ENCODE data around the gene CSPG4.

The CSPG4 gene

DNA sequence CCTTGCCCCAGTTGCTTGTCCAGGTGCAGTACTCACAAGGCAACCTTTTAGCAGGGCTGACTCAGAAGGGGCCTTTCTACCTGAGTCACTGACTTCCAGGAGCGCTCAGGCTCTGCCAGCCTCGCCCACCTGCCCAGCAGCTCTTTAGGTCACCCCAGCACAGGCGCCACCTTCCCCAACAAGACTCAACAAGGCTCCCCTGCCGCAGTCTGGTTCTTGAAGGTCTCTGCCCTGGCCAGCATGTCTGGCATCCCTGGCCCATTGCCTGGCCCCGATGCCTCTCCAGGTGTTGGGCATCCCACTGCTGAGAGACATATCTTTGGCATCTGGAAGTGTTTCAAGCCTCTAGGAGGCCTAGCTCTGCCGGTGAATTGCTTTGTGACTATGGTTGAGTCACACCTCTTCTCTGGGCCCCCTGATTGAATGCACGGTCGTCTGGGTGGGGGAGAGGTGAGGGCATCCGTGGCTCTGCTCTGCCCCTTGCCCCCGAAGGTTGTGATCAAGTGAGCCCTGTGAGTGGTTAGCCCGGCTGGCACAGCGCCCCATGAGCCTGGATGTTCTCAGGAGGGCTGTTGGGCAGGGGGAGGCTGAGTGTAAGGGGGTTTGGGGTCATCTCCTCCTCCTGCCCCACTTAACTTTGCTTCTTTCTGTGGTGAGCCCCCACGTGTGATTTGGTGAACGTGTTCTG lies 43.3 kb downstream of the CSPG4 start:
- DNase-seq, result no peak

GRCh38 chr15:75666823-75667501 lies 45.7 kb downstream of the CSPG4 start:
- DNase-seq, result no peak

DNA sequence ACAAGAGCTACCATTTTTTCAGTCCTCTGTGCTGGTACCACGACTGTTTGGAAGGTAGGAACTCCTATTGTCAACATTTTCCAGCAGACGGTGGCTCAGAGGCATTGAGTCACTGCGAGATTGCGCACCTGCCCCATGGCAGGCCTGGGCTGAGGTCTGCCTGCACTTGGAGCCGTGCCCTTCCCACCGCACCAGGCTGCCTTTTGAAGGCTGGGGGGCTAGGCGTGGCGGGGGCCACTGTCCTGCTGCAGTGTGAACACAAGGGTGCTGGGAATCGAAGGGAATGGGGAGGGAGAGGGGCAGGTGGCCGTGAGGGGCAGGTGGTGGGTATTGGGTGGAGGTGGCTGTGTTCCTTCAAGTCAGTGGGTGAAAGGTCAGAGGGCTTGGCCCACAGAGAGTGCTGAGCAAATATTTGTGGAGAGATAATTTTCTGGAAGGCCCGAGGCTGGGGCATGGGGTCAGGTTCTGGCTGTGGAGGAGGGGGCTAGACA lies 48.7 kb downstream of the CSPG4 start:
- peak; percentile 16 for DNase-seq

- DNase-seq, result no peak
Measured at GRCh38 chr15:75662823-75663519, 49.7 kb downstream of the CSPG4 start.

DNA sequence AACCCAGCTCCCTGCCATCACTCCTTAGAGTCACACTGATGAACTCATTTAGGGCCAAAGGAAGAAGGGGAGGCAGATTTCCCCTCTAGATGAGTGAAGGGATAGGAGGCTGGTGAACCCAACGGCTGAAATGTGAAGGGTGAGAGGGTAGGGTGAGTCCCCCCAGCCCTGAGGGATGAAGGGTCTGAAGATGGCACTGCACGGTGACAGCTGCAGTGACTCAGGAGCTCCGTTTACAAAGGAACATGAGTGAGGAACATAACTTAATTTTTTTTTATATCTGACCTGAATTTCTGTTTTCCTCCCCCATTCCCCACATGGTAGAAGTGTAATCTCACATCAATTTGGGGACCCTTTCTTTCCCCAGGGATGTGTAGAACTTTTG lies 50.9 kb downstream of the CSPG4 start:
- no peak for DNase-seq

- no peak for DNase-seq
Measured at GRCh38 chr15:75661100-75661755, 51.4 kb downstream of the CSPG4 start.

DNA sequence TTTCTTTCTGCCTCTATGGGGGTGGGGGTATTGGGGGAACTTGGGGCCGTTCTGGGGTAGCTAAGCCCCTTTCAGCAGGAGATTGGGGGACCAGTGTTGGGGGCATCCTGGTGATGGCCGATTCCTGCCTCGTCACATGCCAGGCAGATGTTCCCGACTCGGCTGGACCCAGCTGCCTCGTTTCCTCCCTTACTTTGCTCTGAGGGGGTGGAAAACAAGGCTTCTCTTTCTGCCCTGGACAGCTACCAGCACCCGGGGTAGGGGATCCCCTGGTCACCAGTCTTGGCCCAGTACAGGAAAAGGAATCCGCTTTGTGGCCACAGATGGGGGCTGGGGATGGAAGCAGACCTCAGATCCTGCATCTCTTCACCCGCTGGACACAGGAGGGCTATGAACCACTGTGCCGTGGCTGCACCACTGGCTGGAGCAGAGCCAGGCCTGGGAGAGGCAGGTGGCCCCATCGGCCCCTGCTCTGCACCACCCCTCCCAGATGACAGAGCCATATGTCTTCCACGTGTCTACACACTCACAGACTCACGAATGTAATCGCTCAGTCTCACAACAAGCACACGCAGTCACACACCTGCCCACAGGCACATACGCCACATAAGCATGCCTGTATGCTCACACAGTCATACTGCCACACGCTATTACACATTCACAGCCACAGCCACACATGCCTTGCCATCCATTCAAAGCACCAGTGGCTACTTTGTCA lies 52.6 kb downstream of the CSPG4 start:
- no peak for DNase-seq

DNA sequence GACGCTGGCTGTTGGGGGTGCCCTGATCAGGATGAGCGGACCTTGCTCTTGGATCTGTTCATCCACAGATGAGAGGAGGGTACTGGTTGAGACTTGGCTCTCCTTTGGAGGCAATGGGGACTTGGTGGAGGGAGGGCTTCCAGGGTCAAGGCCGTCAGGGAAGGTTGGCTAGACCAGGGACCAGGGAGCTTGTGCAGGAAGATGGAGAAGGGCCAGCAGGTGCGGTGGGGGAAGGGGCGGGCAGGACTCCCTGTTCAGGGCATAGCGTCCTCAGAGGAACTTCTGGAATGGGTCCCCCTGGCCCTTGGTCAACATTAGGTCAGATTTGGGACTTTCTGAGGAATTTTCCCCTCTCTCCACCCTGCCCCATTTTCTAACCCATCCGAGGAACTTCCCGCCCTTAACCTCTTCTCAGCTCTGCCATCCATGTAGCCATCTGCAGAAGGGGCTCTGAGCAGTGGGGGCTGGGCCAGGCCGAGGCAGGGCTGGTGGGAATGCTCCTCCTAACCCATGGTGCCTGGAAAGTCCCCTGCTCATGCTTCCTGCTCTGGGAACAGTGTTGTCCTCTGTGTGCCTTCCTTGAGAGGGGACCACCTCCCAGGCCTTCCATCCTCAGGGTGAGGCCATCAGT lies 53.4 kb downstream of the CSPG4 start:
- DNase-seq, result no peak

GRCh38 chr15:75656813-75657212 lies 55.8 kb downstream of the CSPG4 start:
- DNase-seq, result no peak

DNA sequence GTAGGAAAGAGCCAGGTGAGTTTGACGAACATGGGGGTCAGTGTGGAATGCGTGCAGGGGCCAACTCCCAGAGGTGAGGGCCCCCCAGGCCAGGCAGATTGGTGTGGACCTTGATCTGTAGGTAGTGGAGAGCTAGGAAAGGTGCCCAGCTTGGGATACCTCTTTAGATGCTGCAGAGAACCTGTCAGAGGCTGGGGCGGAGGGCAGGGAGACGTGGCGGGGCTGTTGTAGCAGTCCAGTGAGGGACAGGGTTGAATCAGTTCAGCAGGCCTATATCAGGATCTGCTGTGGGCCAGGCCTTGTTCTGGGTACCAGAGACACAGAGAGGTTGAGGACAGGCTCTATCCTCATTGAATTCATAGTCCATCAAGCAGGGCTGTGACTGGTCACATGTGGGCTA lies 56.3 kb downstream of the CSPG4 start:
- no peak for DNase-seq

DNA sequence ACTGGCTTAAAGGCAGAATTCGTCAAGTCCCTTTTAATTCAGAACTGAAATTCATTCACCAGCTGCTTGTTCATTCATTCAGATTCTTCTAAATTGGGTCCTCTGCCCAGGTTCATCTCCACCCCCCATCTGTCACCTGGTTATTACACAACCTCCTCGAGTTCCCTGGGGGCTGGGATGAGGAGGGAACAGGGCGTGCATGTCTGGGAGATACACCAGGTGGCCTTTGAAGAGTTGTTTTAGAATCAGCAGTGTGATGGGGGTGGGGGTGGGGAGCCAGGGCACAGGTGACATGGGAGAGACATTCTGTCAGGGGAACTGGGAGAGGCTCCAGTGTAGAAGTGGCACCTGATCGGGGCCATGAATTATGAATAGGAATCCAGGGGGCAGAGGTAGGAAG lies 56.7 kb downstream of the CSPG4 start:
- peak; percentile 43 for DNase-seq

DNA sequence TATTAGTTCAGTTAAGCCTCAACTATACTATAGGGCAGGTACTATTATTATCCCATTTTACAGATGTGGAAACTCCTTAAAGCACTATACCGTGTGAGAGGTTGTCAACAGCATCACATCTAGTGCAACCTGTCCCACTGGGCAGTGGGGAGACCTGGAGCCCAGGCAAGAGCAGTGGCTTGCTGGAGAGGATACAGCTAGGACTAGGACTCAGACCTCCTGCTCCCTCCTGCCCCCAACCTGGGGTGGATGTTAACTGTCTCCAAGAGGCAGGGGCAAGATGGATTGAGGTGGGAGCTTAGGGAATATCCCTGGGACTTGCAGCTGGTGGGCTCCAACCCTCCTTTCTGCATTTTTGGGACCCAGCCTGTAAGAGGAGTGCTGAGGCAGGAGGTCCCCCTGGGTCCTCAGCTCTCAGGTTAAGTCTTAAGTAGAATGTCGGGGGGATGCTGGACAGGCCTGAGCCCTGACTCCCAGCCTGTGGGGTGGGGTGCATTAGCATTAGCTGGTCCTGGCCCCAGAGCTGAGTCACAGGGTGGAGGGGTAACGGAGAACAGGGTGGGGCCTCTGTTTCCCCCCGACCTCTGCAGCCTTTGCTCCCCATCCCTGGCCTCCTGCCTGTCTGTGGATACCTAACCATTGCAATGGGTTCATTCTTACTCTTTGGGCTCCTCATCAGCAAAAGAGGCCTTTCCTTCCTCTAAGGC lies 58.3 kb downstream of the CSPG4 start:
- DNase-seq, result no peak

- no peak for DNase-seq
Measured at GRCh38 chr15:75653347-75653913, 59.2 kb downstream of the CSPG4 start.

- DNase-seq, result peak; percentile 17
Measured at GRCh38 chr15:75651810-75652543, 60.7 kb downstream of the CSPG4 start.

GRCh38 chr15:75650908-75651809 lies 61.5 kb downstream of the CSPG4 start:
- no peak for DNase-seq

- DNase-seq, result no peak
Measured at GRCh38 chr15:75649848-75650247, 62.8 kb downstream of the CSPG4 start.

DNA sequence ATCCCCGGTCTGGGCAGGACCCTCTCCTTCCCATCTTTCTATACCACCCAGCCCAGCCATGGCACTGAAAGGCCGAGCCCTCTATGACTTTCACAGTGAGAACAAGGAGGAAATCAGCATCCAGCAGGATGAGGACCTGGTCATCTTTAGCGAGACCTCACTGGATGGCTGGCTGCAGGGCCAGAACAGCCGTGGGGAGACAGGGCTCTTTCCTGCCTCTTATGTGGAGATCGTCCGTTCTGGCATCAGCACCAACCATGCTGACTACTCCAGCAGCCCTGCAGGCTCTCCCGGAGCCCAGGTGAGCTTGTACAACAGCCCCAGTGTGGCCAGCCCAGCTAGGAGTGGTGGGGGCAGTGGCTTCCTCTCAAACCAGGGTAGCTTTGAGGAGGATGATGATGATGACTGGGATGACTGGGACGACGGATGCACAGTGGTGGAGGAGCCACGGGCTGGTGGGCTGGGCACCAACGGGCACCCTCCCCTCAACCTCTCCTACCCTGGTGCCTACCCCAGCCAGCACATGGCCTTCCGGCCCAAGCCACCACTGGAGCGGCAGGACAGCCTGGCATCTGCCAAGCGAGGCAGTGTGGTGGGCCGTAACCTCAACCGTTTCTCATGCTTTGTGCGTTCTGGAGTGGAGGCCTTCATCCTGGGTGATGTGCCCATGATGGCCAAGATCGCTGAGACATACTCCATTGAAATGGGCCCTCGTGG lies 63.4 kb downstream of the CSPG4 start:
- DNase-seq, result no peak

DNA sequence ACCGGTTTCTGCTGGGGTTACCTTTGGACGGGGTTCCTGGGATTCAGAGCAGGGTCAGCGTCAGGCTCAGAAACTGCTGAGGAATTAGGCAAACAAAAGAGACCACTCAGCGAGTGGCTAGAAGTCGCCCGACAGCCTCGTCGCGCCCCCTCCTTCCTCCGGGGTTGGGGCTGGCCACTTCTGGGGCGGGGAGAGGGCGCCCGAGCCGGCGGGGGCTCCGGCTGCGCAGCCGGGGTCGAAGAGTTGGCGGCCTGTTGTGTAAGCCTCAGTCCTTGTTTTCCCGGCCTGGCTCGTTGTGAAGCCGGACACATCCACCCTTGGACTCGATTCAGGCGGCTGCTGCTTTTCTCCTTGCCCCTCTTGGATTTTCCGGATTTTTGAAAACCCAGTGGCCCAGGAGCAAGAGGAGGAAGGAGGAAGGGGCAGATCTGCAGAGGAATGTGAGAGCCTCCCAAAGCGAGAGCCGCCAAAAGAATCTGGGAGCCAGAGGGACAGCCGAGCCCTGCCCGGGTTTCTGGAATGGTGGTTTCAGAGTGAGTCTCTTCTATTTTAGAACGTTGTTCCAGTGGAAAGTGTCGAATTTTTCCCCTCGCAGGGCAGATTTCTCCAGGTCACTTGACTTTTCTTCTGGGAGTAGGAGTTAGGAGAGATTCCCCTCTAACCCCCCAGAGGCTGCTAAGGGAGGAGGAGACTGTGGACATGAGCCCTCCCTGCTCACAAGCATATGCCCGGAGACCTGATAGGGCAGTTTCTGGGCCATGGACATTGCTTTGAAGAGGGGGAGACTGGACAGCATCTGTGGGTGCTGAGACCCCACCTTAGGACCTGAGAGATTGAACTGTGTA lies 64.3 kb downstream of the CSPG4 start:
- DNase-seq, result no peak
